Retina (tissue), 1 donor: ENCODE data around the gene BABAM1.
A peak's percentile ranks its signal among the peaks of the same experiment; 100 is the strongest.

Source experiments
- DNase-seq: peaks from one replicate; pipeline ENCODE4 v3.0.0-alpha.2; 2016

BABAM1 gene

DNA sequence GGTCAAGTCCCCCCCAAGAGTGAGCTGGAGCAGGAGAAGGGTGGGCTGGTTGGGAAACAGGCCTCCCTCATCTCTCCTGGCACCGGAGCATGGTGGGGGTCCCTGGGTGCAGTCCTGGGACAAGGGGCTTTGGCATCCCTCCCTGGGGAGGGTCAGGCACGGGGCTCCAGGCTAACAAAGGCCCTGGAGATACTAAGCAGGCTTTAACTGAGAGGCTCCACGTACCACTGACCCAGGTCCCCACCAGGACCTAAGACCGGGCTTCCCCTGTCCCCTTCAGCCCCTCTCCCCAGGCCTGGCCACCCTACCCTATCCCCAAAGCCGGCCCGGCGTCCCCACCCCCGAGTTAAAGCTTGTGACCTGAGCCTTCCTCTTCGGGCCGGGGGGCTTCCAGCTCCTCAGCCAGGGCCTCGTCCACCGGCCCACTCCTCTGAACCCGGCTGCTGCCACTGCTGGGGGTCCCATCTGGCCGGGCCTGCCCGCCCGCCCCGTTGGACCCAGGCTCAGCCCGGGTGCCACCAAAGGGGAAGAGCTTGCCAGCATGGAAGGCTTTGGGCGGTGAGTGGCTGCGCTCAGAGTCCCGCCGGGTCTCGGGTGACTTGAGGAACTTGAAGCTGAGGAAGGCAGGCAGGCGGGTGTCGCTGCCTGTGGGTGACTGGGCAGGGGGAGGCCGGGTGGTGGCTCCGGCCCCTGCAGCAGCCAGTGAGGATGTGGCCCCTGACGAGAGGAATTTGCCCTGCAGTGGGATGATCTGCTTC is 57.3 kb downstream of the BABAM1 start:
- no peak for DNase-seq

DNA sequence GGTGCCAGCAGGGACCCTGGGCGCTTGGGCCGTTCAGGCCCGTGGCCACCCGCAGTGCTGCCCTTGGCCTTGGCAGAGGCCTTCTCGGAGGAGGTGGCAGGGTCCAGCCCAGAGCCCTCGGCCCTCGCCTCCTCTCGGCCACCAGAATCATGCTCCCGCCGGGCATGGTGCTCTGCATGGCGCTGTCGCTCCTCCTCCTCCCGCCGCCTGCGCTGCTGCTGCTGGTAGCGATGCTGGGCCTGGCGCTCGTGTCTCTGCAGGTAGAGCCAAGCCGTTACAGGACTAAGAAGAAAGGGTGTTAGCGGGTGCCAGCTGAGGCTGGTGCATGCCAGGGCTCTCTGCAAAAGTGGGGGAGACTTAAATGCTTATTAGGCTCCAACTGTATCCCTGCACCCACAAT is 57.9 kb downstream of the BABAM1 start:
- no peak for DNase-seq

DNA sequence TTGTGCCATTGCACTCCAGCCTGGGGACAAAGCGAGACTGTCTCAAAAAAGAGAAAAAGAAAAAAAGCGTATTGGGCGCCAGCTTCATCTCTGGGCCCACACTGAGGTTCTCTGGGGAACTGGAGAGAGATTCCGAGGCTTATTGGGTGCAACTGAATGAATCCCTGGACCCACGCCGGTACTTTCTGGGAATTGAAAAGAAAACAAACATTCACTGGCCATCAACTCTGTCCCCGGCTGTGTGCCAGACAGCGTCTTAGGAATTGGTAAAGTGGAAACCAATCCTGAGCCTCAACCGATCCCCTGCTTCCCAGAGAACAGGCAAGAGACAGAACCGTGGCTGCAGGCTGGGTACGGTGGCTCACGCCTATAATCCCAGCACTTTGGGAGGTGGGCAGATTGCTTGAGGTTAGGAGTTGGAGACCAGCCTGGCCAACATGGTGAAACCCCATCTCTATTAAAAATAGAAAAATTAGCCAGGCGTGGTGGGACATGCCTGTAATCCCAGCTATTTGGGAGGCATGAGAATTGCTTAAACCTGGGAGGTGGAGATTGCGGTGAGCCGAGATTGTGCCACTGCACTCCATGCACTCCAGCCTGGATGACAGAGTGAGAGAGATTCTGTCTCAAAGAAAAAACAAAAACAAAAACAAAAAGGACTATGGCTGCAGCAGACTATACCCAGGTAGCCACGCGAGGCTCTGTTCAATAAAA is 58.8 kb downstream of the BABAM1 start:
- DNase-seq, result no peak

DNA sequence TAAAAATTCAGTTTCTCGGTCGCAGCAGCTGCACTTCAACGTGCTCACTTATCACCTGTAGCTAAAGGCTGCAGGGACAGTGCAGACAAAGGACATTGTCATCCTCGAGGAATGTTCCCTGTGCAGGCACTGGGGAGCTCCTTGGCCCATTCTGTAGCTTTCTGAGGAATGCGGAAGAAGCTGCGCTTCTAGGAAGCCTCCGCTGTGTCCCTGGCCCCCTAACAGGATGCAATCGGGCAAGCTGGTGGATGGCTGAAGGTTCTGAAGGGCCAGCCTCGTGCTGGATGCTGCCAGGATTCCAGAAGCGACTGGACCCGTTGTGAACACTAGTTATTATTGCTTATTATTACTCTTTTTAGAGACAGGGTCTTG is 59.3 kb downstream of the BABAM1 start:
- no peak for DNase-seq

DNA sequence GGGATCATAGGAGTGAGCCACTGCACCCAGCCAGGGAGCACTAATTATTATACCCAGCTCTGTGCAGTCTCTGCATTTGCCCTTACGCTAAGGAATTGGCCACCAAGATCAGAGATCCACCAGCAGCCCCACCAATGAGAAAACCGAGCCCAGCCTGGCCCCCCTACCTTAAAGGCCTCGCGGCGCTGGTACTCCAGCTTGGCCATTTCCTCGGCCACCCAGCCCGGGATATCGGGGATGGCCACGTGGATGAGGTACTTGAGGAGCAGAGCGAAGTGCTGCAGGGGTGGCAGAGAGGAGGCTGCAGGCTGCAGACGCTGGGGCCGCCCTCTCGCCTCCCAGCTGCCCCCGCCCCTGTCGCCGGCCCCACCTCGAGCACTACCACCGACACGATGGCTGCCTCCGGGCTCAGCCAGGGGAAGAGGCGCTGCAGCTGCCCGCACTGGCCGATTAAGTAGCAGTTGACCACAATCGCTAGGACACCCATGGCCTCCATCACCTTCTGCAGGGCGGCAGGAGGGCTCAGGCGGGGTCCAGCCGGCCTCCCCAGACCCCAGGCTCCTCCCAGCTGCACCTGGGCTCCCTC is 59.9 kb downstream of the BABAM1 start:
- DNase-seq, result no peak

DNA sequence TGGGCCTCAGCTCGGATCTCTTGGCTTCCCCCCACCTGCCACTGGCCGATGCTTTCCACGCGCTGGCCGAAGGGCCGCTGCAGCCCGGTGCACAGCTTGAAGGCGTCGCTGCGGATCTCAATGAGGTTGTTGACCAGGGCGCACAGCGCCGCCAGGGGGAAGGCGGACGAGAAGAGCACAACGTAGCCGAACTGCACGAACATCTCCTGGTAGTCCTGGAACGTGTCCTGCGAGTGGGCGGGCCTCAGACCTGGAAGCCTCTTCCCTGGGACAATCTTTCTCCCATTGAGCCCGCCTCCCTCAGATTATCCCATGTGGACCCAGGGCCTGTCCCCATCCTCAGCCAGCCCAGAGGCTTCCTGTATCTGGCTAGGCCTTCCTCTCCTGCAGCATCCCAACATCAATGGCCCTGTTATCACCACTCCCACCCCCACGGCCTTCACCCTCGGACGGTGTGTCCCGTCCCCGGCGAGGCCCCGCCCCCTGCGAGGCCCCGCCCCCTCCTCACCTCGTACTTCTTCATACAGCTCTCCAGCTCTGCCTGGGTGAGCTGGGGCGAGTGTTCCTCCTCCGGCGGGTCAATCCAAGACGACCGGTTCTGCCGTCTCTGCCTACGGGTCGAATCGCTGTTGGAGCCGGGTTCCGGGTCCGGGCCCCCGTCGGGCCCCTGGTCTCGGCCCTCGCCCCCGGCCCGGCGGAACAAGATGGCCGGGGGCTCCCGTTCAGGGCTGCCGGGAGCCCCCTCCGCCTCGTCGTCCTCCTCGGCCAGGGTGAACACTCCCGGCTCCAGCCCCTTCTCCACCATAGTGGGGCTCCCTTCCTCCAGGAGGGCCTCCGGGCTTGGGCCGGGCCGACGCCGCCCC is 60.6 kb downstream of the BABAM1 start:
- peak; percentile 68 for DNase-seq
